Measurements from ENCODE around the gene CLK2.
"Not testable (repeated sequence)": the region's sequence is repeated elsewhere in the genome, so short reads cannot be mapped to it uniquely, and the experiment has no call there.

CLK2 gene

DNA sequence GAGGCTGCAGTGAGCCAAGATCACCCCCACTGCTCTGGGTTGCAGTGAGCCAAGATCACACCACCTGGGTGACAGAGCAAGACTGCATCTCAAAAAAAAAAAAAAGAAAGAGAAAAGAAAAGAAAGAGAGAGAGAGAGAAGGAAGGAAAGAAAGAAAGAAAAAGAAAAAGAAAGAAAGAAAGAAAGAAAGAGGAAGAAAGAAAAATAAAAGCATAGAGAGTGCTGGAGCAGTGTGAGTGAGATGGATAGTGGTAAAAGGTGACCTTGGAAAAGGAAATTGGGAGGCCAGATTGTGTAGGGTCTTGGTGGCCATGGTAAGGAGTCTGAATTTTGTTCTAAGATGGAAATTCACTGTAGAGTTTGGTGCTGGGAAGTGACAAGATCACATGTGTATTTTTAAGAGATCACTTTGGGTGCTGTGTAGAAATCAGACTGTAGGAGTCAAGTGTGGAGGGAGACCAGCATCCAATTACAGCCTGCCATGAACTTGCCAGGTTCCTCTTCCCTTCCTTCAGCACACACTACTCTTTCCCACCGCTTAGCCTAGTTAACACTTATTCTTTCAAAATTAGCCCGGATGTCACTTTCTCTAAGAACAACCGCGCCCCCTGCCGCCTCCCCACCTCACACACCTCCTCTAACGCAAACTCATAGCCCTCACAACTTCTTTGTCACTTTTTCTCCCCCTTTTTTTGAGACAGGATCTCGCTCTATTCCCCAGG is 47.0 kb downstream of the CLK2 start:
- no peaks in the 10 kb centered on the region for H3K79me1 ChIP-seq (ENCODE audit: low read length)
- DNase-seq: peak; percentile 96
- no peak overlapping the region for H4K8ac ChIP-seq (ENCODE audit: low read depth, low read length)
- no peak overlapping the region for H3K23ac ChIP-seq (ENCODE audit: low read length)
- no peaks in the 10 kb centered on the region for H3K36me3 ChIP-seq (ENCODE audit: control insufficient read depth, insufficient read depth, low read length)
- peak overlapping the region; percentile 99 for H3K56ac ChIP-seq (ENCODE audit: low read length)
- peak overlapping the region; percentile 88 for H3K4me3 ChIP-seq (ENCODE audit: low read length)
- H2BK15ac ChIP-seq (replicated peaks; ENCODE audit: low read depth): no peak overlapping the region
- peaks cover 4% of the 10 kb centered on the region for H3K4me1 ChIP-seq (ENCODE audit: control insufficient read depth, low read depth, low read length)
- H3K79me2 ChIP-seq (ENCODE audit: control insufficient read depth, insufficient read depth, low read length): no peaks in the 10 kb centered on the region
- peak overlapping the region; percentile 75 for H3K27ac ChIP-seq (ENCODE audit: low read depth, low read length)
- WGBS (ENCODE audit: extremely low coverage, insufficient coverage, low lambda C conversion rate): no CpG with 5 or more reads among the region's 7 CpGs
- no peak overlapping the region for H4K5ac ChIP-seq (ENCODE audit: low read length)
- peak overlapping the region; percentile 67 for H2AK5ac ChIP-seq (ENCODE audit: low read length)
- H3K4me2 ChIP-seq (ENCODE audit: low read length): peak overlapping the region; percentile 86
- peak overlapping the region; percentile 98 for H3K9ac ChIP-seq (ENCODE audit: low read length)
- no peak overlapping the region for H3K4ac ChIP-seq (ENCODE audit: low read depth, low read length)
- H3K27me3 ChIP-seq (ENCODE audit: insufficient read depth, low read length, poor library complexity): no peaks in the 10 kb centered on the region
- H3K18ac ChIP-seq (ENCODE audit: low read length): peak overlapping the region; percentile 52
- H2BK5ac ChIP-seq (ENCODE audit: low read length): no peak overlapping the region
- no peak overlapping the region for H2BK120ac ChIP-seq (ENCODE audit: low read depth, low read length)

- H4K8ac ChIP-seq (ENCODE audit: low read depth, low read length); H4K5ac ChIP-seq (ENCODE audit: low read length); H3K23ac ChIP-seq (ENCODE audit: low read length); H2AK5ac ChIP-seq (ENCODE audit: low read length); H2BK120ac ChIP-seq (ENCODE audit: low read depth, low read length); H3K18ac ChIP-seq (ENCODE audit: low read length); H2BK5ac ChIP-seq (ENCODE audit: low read length); H3K27me3 ChIP-seq (ENCODE audit: insufficient read depth, low read length, poor library complexity); H3K27ac ChIP-seq (ENCODE audit: low read depth, low read length); H3K79me2 ChIP-seq (ENCODE audit: control insufficient read depth, insufficient read depth, low read length); H3K4me1 ChIP-seq (ENCODE audit: control insufficient read depth, low read depth, low read length); H3K79me1 ChIP-seq (ENCODE audit: low read length); H3K4me2 ChIP-seq (ENCODE audit: low read length); H2BK15ac ChIP-seq (replicated peaks; ENCODE audit: low read depth); H3K4me3 ChIP-seq (ENCODE audit: low read length); H3K9ac ChIP-seq (ENCODE audit: low read length); H3K36me3 ChIP-seq (ENCODE audit: control insufficient read depth, insufficient read depth, low read length); H3K4ac ChIP-seq (ENCODE audit: low read depth, low read length); DNase-seq: not testable (repeated sequence)
- WGBS (ENCODE audit: extremely low coverage, insufficient coverage, low lambda C conversion rate): no CpG with 5 or more reads among the region's 8 CpGs
- H3K56ac ChIP-seq (ENCODE audit: low read length): peak overlapping the region; percentile 54
Observed at GRCh38 chr1:155225404-155225759, 47.9 kb downstream of the CLK2 start.

DNA sequence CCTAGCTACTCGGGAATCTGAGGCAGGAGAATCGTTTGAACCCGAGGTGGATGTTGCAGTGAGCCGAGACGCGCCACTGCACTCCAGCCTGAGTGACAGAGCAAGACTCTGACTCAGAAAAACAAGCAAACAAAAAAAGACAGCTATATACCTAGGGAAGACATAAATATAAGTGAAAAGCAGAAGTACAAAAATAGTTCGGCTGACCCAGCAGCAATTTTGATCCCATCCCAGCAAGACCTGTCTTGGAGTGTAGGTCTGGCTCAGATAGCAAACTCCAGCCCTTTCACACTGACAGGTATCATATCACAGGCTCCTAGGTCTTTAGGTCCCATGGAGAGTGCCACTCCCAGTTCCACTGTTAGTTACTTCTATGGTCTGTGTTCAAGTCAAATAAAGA is 50.3 kb downstream of the CLK2 start:
- Histone ChIP-seq H3K56ac (ENCODE audit: low read length) (no peak overlapping the region), H2BK15ac (replicated peaks; ENCODE audit: low read depth) (no peak overlapping the region), H2BK120ac (ENCODE audit: low read depth, low read length) (no peak overlapping the region), H3K79me1 (ENCODE audit: low read length) (no peaks in the 10 kb centered on the region), H3K36me3 (ENCODE audit: control insufficient read depth, insufficient read depth, low read length) (no peaks in the 10 kb centered on the region), H3K79me2 (ENCODE audit: control insufficient read depth, insufficient read depth, low read length) (no peaks in the 10 kb centered on the region), H2AK5ac (ENCODE audit: low read length) (no peak overlapping the region), H4K8ac (ENCODE audit: low read depth, low read length) (no peak overlapping the region), H3K23ac (ENCODE audit: low read length) (no peak overlapping the region), H3K27ac (ENCODE audit: low read depth, low read length) (no peak overlapping the region), H4K5ac (ENCODE audit: low read length) (no peak overlapping the region), H3K4me2 (ENCODE audit: low read length) (no peak overlapping the region), H3K27me3 (ENCODE audit: insufficient read depth, low read length, poor library complexity) (no peaks in the 10 kb centered on the region), H3K4me3 (ENCODE audit: low read length) (no peak overlapping the region), H2BK5ac (ENCODE audit: low read length) (no peak overlapping the region), H3K4me1 (ENCODE audit: control insufficient read depth, low read depth, low read length) (peaks cover 4% of the 10 kb centered on the region), H3K9ac (ENCODE audit: low read length) (no peak overlapping the region), H3K4ac (ENCODE audit: low read depth, low read length) (no peak overlapping the region), H3K18ac (ENCODE audit: low read length) (no peak overlapping the region)
- no peak for DNase-seq
- WGBS (ENCODE audit: extremely low coverage, insufficient coverage, low lambda C conversion rate): no CpG with 5 or more reads among the region's 7 CpGs

DNA sequence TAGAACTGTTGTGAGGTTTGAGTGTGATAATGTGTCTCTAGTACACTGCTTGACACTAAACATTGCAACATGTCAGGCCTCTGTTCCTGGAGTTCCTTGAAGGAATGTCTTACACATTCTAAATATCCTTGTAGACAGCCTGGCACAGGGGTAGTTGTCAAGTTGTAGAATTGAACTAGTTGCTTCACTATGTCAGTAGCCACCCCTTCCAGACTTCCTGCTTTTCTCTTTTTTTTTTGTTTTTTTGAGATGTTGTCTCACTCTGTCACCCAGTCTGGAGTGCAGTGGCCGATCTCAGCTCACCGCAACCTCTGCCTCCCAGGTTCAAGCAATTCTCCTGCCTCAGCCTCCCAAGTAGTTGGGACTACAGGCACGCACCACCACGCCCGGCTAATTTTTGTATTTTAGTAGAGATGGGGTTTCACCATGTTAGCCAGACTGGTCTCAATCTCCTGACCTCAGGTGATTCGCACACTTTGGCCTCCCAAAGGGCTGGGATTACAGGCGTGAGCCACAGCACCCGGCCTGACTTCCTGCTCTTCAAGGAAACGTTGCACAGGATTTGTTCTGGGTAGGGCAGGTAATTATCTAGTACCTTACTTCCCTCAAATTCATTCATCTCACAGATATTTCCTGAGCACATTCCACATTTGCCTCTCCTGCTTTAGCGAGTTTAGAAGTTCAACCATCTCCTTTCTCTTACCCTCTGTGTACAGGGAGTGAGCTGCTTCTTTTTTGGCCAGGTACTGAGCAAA is 52.9 kb downstream of the CLK2 start:
- not testable (repeated sequence) for H3K18ac ChIP-seq (ENCODE audit: low read length); H2BK15ac ChIP-seq (replicated peaks; ENCODE audit: low read depth); H3K27ac ChIP-seq (ENCODE audit: low read depth, low read length); H2BK5ac ChIP-seq (ENCODE audit: low read length); H3K4me3 ChIP-seq (ENCODE audit: low read length); H3K79me2 ChIP-seq (ENCODE audit: control insufficient read depth, insufficient read depth, low read length); H3K4me2 ChIP-seq (ENCODE audit: low read length); H2AK5ac ChIP-seq (ENCODE audit: low read length); H3K27me3 ChIP-seq (ENCODE audit: insufficient read depth, low read length, poor library complexity); H3K56ac ChIP-seq (ENCODE audit: low read length); H3K4ac ChIP-seq (ENCODE audit: low read depth, low read length); H3K9ac ChIP-seq (ENCODE audit: low read length); H2BK120ac ChIP-seq (ENCODE audit: low read depth, low read length); H4K8ac ChIP-seq (ENCODE audit: low read depth, low read length); H3K36me3 ChIP-seq (ENCODE audit: control insufficient read depth, insufficient read depth, low read length); H3K79me1 ChIP-seq (ENCODE audit: low read length); H4K5ac ChIP-seq (ENCODE audit: low read length); DNase-seq; H3K23ac ChIP-seq (ENCODE audit: low read length); H3K4me1 ChIP-seq (ENCODE audit: control insufficient read depth, low read depth, low read length)
- WGBS (ENCODE audit: extremely low coverage, insufficient coverage, low lambda C conversion rate): no CpG with 5 or more reads among the region's 10 CpGs

DNA sequence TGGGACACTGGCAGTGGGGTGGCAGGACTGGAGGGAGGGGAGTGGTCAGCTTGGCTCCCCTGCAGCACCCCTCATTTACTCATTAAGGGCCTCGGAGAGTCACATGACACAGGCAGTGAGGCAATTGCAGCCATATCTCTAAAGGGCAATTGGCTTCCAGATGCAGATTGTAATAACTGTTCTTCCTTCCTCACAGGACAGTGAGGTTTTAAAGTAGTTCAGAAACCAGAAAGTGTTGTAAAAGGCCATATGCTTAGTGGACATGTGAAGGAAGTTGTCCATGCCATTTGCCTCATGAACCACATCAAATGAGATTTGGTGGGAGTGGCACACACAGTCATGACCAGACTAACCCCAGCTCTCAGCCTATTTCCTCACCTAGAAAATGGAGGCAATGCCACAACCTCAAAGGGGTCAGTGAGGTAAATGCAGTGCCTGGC is 53.7 kb downstream of the CLK2 start:
- Histone ChIP-seq H3K79me1 (ENCODE audit: low read length) (no peaks in the 10 kb centered on the region), H3K36me3 (ENCODE audit: control insufficient read depth, insufficient read depth, low read length) (no peaks in the 10 kb centered on the region), H2BK15ac (replicated peaks; ENCODE audit: low read depth) (no peak overlapping the region), H3K9ac (ENCODE audit: low read length) (no peak overlapping the region), H3K27ac (ENCODE audit: low read depth, low read length) (no peak overlapping the region), H3K4me2 (ENCODE audit: low read length) (no peak overlapping the region), H3K23ac (ENCODE audit: low read length) (no peak overlapping the region), H2BK5ac (ENCODE audit: low read length) (no peak overlapping the region), H3K4ac (ENCODE audit: low read depth, low read length) (no peak overlapping the region), H3K27me3 (ENCODE audit: insufficient read depth, low read length, poor library complexity) (no peaks in the 10 kb centered on the region), H2AK5ac (ENCODE audit: low read length) (no peak overlapping the region), H3K18ac (ENCODE audit: low read length) (no peak overlapping the region), H3K4me3 (ENCODE audit: low read length) (no peak overlapping the region), H3K4me1 (ENCODE audit: control insufficient read depth, low read depth, low read length) (no peaks in the 10 kb centered on the region), H4K8ac (ENCODE audit: low read depth, low read length) (peak overlapping the region; percentile 58), H2BK120ac (ENCODE audit: low read depth, low read length) (no peak overlapping the region), H3K79me2 (ENCODE audit: control insufficient read depth, insufficient read depth, low read length) (no peaks in the 10 kb centered on the region), H3K56ac (ENCODE audit: low read length) (no peak overlapping the region), H4K5ac (ENCODE audit: low read length) (peak overlapping the region; percentile 17)
- no CpG with 5 or more reads among the region's 1 CpG for WGBS (ENCODE audit: extremely low coverage, insufficient coverage, low lambda C conversion rate)
- peak; percentile 37 for DNase-seq
